Neural crest cell (in vitro differentiated cells): ENCODE results near the gene FIP1L1. TPM values are rescaled to one million over a fixed set of nuclear protein-coding genes. Genes with fewer than 3 reads are reported as not detected.

Experiments
- DNase-seq: peaks from one replicate; pipeline ENCODE4 v3.0.0; 2021; ENCODE audit warnings: low read depth, mixed read lengths, low spot score
- H3K27ac Mint-ChIP-seq: one replicate; pipeline ENCODE4 v1.8.0; 2021; ENCODE audit warnings: mild to moderate bottlenecking, mixed read lengths; ENCODE audit not compliant: unreplicated experiment
- H3K27me3 Mint-ChIP-seq: 2 replicates; pipeline ENCODE4 v1.8.0; 2021; ENCODE audit warnings: low read depth, mild to moderate bottlenecking, mixed read lengths
- H3K36me3 Mint-ChIP-seq: 2 replicates; pipeline ENCODE4 v1.8.0; 2021; ENCODE audit warnings: low read depth, mild to moderate bottlenecking, mixed read lengths
- H3K4me1 Mint-ChIP-seq: 2 replicates; pipeline ENCODE4 v1.8.0; 2021; ENCODE audit warnings: mixed read lengths
- H3K4me3 Mint-ChIP-seq: one replicate; pipeline ENCODE4 v1.8.0; 2021; ENCODE audit warnings: mild to moderate bottlenecking, mixed read lengths
- H3K9me3 Mint-ChIP-seq: 2 replicates; pipeline ENCODE4 v1.8.0; 2021; ENCODE audit warnings: mixed read lengths
- total RNA-seq: library from RNA; stranded (reverse); gene quantifications from 2 replicates; pipeline ENCODE4 v1.2.1, GENCODE V29; 2021
- TF ChIP-seq, protein P1 (sequence below): fragments of 200-600 bp; sonication (generic); conservative IDR thresholded peaks from 2 replicates; pipeline ENCODE4 v1.5.0; 2021; ENCODE audit warnings: antibody characterized with exemption, mild to moderate bottlenecking

FIP1L1 gene
- total RNA-seq, 1 donor from 2014 or later = 67.1 TPM

DNA sequence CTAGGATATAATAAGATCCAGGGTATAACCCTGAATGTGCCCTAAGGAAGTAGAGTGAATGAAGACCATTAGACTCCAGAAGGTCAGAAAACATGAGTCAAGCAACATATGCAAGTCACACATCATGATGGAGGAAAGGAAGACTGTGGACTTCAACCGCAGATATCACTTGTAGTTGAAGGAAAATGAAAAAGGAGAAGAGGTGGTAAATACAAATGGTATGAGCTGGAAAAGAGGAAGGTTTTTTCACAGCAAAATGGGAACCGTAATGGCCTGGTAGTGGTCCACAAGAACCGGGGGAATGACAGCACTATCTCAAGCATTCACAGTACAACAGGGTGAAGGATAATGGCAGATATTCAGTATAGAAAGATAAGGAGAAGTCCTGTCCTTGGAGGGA, 6.4 kb upstream of the FIP1L1 start:
- peaks cover 86% of the 10 kb centered on the region for H3K27me3 Mint-ChIP-seq
- no peak overlapping the region for H3K27ac Mint-ChIP-seq
- no peak overlapping the region for H3K4me3 Mint-ChIP-seq
- H3K36me3 Mint-ChIP-seq = no peaks in the 10 kb centered on the region
- TF ChIP-seq, protein P1, sequence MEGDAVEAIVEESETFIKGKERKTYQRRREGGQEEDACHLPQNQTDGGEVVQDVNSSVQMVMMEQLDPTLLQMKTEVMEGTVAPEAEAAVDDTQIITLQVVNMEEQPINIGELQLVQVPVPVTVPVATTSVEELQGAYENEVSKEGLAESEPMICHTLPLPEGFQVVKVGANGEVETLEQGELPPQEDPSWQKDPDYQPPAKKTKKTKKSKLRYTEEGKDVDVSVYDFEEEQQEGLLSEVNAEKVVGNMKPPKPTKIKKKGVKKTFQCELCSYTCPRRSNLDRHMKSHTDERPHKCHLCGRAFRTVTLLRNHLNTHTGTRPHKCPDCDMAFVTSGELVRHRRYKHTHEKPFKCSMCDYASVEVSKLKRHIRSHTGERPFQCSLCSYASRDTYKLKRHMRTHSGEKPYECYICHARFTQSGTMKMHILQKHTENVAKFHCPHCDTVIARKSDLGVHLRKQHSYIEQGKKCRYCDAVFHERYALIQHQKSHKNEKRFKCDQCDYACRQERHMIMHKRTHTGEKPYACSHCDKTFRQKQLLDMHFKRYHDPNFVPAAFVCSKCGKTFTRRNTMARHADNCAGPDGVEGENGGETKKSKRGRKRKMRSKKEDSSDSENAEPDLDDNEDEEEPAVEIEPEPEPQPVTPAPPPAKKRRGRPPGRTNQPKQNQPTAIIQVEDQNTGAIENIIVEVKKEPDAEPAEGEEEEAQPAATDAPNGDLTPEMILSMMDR = no peak
- no peak for DNase-seq
- no peaks in the 10 kb centered on the region for H3K9me3 Mint-ChIP-seq
- H3K4me1 Mint-ChIP-seq = peaks cover 7% of the 10 kb centered on the region

- Mint-ChIP-seq H3K4me1 (peaks cover 4% of the 10 kb centered on the region), H3K36me3 (no peaks in the 10 kb centered on the region), H3K4me3 (no peak overlapping the region), H3K27ac (no peak overlapping the region), H3K27me3 (peaks cover 87% of the 10 kb centered on the region), H3K9me3 (no peaks in the 10 kb centered on the region)
- TF ChIP-seq, protein P1 = no peak
- no peak for DNase-seq
These were observed 5.5 kb upstream of the FIP1L1 start for GRCh38 chr4:53371843-53372521.

- Mint-ChIP-seq H3K4me3 (peak overlapping the region; percentile 58), H3K9me3 (no peaks in the 10 kb centered on the region), H3K36me3 (no peaks in the 10 kb centered on the region), H3K27ac (no peak overlapping the region), H3K27me3 (peaks cover 71% of the 10 kb centered on the region), H3K4me1 (peaks cover 25% of the 10 kb centered on the region)
- no peak for DNase-seq
- TF ChIP-seq, protein P1 = no peak
These were observed 2.6 kb upstream of the FIP1L1 start for GRCh38 chr4:53374777-53375258.

DNA sequence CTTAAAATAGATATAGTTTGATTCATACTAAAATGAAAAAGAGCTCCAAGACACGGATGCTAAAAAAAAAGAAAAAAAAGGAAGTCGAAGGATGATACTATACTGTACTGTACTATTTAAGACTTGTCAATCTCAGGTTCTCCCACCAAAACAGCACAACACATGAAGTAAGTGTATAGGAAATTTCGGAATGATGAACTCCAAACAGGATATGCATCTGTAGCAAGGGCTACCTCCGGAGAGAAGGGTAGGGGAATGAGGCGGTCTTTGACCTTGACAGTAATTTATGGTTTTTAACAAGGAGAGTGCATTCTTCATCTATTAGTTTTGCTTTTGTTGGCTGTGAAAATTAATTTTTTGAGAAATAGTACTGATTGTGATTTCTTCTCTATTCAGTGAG, 541 bp upstream of the FIP1L1 start:
- Mint-ChIP-seq H3K4me1 (peaks cover 32% of the 10 kb centered on the region), H3K27ac (no peak overlapping the region), H3K9me3 (no peaks in the 10 kb centered on the region), H3K4me3 (peak overlapping the region; percentile 99), H3K27me3 (peaks cover 51% of the 10 kb centered on the region), H3K36me3 (no peaks in the 10 kb centered on the region)
- no peak for DNase-seq
- TF ChIP-seq, protein P1 = no peak

DNA sequence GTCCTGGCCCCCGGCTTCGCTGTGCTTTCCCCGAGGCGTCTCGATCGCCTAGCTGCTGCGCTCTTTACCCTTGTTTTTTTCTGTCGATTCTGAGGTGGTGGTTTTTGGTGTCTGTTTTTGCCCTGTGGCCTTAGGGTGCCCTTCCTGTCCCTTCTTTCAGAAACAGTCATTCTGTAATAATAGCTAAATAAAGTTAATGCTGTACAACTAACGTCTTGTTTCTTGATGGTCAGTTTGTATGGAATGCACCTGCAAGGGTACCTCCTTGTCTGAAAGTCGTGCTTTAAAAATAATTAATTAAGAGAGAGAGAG, 686 bp downstream of the FIP1L1 start:
- TF ChIP-seq, protein P1 = no peak
- Mint-ChIP-seq H3K36me3 (no peaks in the 10 kb centered on the region), H3K4me1 (peaks cover 32% of the 10 kb centered on the region), H3K27me3 (peaks cover 38% of the 10 kb centered on the region), H3K27ac (peak overlapping the region; percentile 79), H3K4me3 (peak overlapping the region; percentile 99), H3K9me3 (no peaks in the 10 kb centered on the region)
- DNase-seq = no peak
